ENCODE data around the gene KDM2A. TPM values are rescaled to one million over a fixed set of nuclear protein-coding genes. Genes with fewer than 3 reads are reported as not detected.

KDM2A gene
- total RNA-seq, 1 experiment from 2014 or later, result 33.7 TPM

- no peak overlapping the region for H3K4me3 ChIP-seq
- H3K4me1 ChIP-seq, result peaks cover 9% of the 10 kb centered on the region
- H3K9me3 ChIP-seq (replicated peaks), result no peaks in the 10 kb centered on the region
- peaks cover 7% of the 10 kb centered on the region for H3K36me3 ChIP-seq
- H3K27me3 ChIP-seq, result no peaks in the 10 kb centered on the region
- H3K27ac ChIP-seq, result no peak overlapping the region
- DNase-seq, result no peak
These were observed 152.7 kb downstream of the KDM2A start for GRCh38 chr11:67271541-67272284.

- Histone ChIP-seq H3K9me3 (replicated peaks) (no peaks in the 10 kb centered on the region), H3K36me3 (peaks cover 7% of the 10 kb centered on the region), H3K27me3 (no peaks in the 10 kb centered on the region), H3K27ac (no peak overlapping the region), H3K4me1 (peaks cover 16% of the 10 kb centered on the region), H3K4me3 (no peak overlapping the region)
- no peak for DNase-seq
These were observed 153.5 kb downstream of the KDM2A start for GRCh38 chr11:67272327-67273259.

GRCh38 chr11:67273260-67273990 lies 154.4 kb downstream of the KDM2A start:
- H3K36me3 ChIP-seq, result peaks cover 1% of the 10 kb centered on the region
- H3K4me3 ChIP-seq, result no peak overlapping the region
- H3K27me3 ChIP-seq, result no peaks in the 10 kb centered on the region
- H3K27ac ChIP-seq, result no peak overlapping the region
- no peaks in the 10 kb centered on the region for H3K9me3 ChIP-seq (replicated peaks)
- no peak for DNase-seq
- peaks cover 23% of the 10 kb centered on the region for H3K4me1 ChIP-seq

GRCh38 chr11:67274768-67275605 lies 155.9 kb downstream of the KDM2A start:
- Histone ChIP-seq H3K27ac (no peak overlapping the region), H3K27me3 (no peaks in the 10 kb centered on the region), H3K4me1 (peaks cover 23% of the 10 kb centered on the region), H3K9me3 (replicated peaks) (no peaks in the 10 kb centered on the region), H3K4me3 (no peak overlapping the region), H3K36me3 (peaks cover 8% of the 10 kb centered on the region)
- DNase-seq, result no peak

GRCh38 chr11:67275606-67276409 lies 156.7 kb downstream of the KDM2A start:
- no peaks in the 10 kb centered on the region for H3K9me3 ChIP-seq (replicated peaks)
- peaks cover 31% of the 10 kb centered on the region for H3K4me1 ChIP-seq
- no peak for DNase-seq
- H3K4me3 ChIP-seq, result no peak overlapping the region
- H3K36me3 ChIP-seq, result peaks cover 16% of the 10 kb centered on the region
- peak overlapping the region; percentile 97 for H3K27ac ChIP-seq
- H3K27me3 ChIP-seq, result no peaks in the 10 kb centered on the region

- H3K36me3 ChIP-seq, result peaks cover 20% of the 10 kb centered on the region
- no peaks in the 10 kb centered on the region for H3K9me3 ChIP-seq (replicated peaks)
- H3K27ac ChIP-seq, result peak overlapping the region; percentile 97
- H3K27me3 ChIP-seq, result no peaks in the 10 kb centered on the region
- DNase-seq, result peak; percentile 83 to 86
- H3K4me1 ChIP-seq, result peaks cover 40% of the 10 kb centered on the region
- H3K4me3 ChIP-seq, result peak overlapping the region; percentile 43
These were observed 157.7 kb downstream of the KDM2A start for GRCh38 chr11:67276781-67277230.

- H3K36me3 ChIP-seq, result peaks cover 26% of the 10 kb centered on the region
- peak overlapping the region; percentile 43 for H3K4me3 ChIP-seq
- H3K27me3 ChIP-seq, result no peaks in the 10 kb centered on the region
- peak overlapping the region; percentile 97 for H3K27ac ChIP-seq
- DNase-seq, result peak; percentile 93 to 95
- peaks cover 40% of the 10 kb centered on the region for H3K4me1 ChIP-seq
- H3K9me3 ChIP-seq (replicated peaks), result no peaks in the 10 kb centered on the region
These were observed 158.3 kb downstream of the KDM2A start for GRCh38 chr11:67277231-67277961.

- H3K27ac ChIP-seq, result peak overlapping the region; percentile 97
- H3K9me3 ChIP-seq (replicated peaks), result no peaks in the 10 kb centered on the region
- H3K4me3 ChIP-seq, result no peak overlapping the region
- no peaks in the 10 kb centered on the region for H3K27me3 ChIP-seq
- H3K36me3 ChIP-seq, result peaks cover 35% of the 10 kb centered on the region
- H3K4me1 ChIP-seq, result peaks cover 40% of the 10 kb centered on the region
- DNase-seq, result no peak
These were observed 159.3 kb downstream of the KDM2A start for GRCh38 chr11:67278135-67278938.

DNA sequence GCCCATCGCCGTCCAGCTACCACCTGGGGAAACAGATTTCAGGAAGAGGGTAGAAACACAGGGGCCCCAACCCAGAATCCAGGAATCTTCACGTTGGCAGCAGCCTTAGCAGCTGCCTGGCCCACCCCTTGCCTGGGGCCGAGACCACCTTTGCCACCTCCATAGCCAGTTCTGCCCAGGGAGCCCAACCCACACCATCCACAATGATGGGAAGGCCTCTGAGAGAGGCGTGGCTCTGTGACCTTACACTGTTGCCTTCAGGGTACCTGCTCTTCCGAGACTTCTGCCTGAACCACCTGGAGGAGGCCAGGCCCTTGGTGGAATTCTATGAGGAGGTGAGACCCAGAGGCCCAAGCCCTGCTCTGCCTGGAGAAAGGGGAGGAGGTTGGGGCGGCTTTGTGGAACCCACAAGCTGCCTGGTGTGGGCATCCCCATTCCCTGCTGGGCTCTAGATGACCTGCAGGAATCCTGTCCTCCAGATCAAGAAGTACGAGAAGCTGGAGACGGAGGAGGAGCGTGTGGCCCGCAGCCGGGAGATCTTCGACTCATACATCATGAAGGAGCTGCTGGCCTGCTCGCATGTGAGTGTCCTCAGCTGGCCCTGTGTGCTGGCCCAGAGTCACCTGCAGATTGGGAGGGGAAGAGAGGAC lies 160.0 kb downstream of the KDM2A start:
- DNase-seq, result no peak
- Histone ChIP-seq H3K4me1 (peaks cover 40% of the 10 kb centered on the region), H3K36me3 (peaks cover 37% of the 10 kb centered on the region), H3K27ac (no peak overlapping the region), H3K9me3 (replicated peaks) (no peaks in the 10 kb centered on the region), H3K4me3 (no peak overlapping the region), H3K27me3 (no peaks in the 10 kb centered on the region)

GRCh38 chr11:67279589-67280340 lies 160.7 kb downstream of the KDM2A start:
- no peaks in the 10 kb centered on the region for H3K9me3 ChIP-seq (replicated peaks)
- no peak for DNase-seq
- no peak overlapping the region for H3K4me3 ChIP-seq
- H3K36me3 ChIP-seq, result peaks cover 43% of the 10 kb centered on the region
- peaks cover 40% of the 10 kb centered on the region for H3K4me1 ChIP-seq
- H3K27ac ChIP-seq, result peak overlapping the region; percentile 79
- H3K27me3 ChIP-seq, result no peaks in the 10 kb centered on the region

DNA sequence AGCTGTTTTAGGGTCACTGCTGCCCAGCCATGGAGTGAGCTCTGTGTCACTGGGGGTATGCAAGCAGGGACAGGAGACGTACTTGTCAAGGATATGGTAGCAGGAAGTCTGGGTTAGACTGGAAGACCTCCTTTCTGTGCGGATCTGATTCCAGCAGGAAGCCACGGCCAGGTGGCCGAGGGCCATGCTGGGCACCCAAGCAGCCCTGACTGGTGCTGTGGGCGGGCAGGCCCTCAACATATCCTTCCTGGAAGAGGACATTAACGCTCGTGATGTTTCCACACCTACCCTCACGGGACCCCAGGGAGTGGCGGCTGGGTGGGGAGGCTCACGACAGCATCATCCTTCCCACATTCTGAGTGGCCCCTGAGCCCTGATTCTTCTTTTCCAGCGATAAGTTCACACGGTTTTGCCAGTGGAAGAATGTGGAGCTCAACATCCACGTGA lies 161.3 kb downstream of the KDM2A start:
- no peak for DNase-seq
- no peaks in the 10 kb centered on the region for H3K27me3 ChIP-seq
- H3K36me3 ChIP-seq, result peaks cover 43% of the 10 kb centered on the region

More for the DNA sequence above, 161.3 kb downstream of the KDM2A start:
- Histone ChIP-seq H3K9me3 (replicated peaks) (no peaks in the 10 kb centered on the region), H3K27ac (peak overlapping the region; percentile 79), H3K4me1 (peaks cover 40% of the 10 kb centered on the region), H3K4me3 (no peak overlapping the region)

Measured in SJCRH30 (cell line).